Femur (tissue), 1 donor: ENCODE measurements around the gene PPFIA1.

Source experiments
- DNase-seq: peaks from one replicate; pipeline ENCODE4 v3.0.0-alpha.2; 2017

PPFIA1 gene

DNA sequence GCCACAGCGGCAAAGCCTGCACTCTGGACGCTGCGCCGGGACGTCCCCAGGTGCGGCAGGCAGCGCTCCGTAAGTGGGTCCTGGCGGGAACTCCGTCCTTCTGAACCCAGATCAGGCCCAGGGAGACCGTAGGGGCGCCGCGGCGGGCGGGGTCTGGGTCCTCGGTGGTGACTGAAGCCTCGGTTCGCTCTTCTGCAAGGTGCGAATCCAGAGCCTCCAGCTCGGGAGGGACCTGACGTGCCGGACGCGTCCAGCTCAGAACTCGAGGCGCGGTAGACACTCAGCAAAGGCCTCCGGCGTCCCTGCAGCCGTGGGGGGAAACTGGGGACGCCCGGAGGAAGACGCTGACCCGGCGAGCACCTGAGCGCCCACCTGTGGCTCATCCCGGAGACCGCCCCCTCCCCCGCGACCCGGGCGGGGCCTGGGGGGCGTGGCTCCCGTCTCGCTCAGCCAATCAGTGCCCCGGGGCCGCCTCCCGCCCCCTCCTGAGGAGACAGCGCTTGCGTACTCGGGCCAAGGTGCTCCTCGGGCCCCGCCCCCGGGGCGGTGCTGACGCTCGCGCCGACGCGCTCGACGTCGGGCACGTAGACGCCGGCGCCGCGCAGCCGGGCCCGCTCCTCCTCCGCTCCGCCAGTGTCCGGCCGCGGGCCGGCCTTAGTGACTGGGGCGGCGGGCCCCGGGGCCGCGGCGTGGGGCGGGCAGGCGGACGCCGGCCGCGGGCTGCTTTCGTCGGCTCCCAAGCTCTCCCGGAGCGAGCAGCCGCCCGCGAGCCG, at the start of gene PPFIA1:
TSS of gene PPFIA1 (plus strand) at position 587 of the 773 bp plus-strand sequence. CDS start 1,483 bp downstream, outside the sequence.
- peak; percentile 96 for DNase-seq

GRCh38 chr11:70220920-70221319, 49.6 kb upstream of the PPFIA1 start:
- DNase-seq: no peak

- no peak for DNase-seq
Observed at GRCh38 chr11:70225681-70226177, 44.8 kb upstream of the PPFIA1 start.

DNA sequence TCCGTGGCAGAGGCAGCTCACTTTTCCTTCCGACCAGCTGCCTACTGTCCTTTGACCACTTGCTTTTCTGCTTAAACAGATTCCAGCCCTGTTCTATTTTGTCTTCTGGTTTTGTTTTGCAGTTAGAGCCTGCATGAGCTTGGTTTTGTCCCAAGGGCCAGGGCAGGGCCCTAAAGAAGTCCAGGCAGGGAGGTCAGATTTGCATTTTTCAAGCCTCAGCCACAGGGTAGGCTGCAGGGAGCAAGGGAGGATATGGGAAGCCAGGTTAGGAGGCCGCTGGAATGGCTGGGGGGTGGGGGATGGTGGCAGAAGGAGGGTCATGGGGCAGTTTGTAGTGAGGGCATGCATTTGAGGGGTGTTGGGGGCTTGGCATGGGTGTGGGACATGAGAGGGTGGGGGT, 44.3 kb upstream of the PPFIA1 start:
- DNase-seq: no peak

- DNase-seq: no peak
Observed at GRCh38 chr11:70226967-70227366, 43.5 kb upstream of the PPFIA1 start.

DNA sequence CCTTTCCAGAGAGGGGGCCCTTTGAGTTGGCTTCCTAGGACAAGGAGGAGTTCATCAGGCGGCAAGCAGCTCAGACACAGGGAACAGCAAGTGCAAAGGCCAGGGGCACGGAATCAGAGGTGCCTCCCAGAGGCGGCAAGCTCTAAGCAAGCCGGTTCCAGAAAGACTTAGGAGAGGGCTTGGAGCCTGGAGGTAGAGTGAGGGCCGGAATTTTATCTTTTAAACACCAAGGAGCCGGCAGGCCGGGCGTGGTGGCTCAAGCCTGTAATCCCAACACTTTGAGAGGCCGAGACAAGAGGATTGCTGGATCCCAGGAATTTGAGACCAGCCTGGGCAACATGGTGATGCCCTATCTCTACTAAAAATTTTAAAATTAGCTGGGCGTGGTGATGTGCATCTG, 40.8 kb upstream of the PPFIA1 start:
- DNase-seq: no peak

- no peak for DNase-seq
Observed at GRCh38 chr11:70230151-70230839, 40.2 kb upstream of the PPFIA1 start.

DNA sequence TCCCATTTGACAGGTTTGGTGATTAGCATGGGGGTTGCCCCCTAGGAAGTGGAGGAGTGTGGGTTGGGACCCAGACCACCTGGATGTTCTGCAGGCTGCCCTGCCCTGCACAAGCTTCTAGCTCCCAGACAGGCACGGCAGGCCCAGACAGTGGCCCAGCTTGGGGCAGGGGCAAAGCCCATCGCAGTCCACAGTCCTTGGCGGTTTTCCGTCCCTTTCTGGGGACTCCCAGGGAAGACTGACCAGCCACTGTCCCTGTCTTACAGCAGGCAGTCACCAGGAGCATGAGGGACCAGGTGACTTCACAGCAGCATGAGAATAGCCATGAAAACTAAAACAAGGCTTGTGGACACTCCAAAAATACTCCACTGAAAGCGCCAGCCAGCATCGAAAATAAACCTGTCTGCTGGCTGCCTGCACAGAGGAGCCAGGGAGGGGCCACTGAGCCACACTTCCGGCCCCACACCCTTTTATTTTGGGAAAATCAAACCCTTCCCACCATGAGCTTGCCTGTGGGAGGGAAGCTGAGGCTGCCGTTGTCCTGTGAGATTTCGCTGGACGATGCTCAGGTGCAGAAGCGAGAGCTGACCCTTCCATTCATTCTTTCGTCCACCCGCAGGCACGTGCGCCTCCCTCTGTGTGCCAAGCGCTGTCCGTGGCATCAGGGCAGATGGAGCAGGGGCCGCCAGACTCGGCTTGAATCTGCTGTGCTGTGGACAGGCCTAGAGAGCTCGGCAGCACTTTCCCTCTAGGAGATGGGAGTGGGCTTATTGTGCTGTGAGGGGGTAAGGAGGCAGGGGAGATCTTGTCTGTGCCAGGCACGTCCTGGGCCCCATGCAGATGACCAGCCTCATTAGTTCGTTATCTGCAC, 39.4 kb upstream of the PPFIA1 start:
- no peak for DNase-seq

DNA sequence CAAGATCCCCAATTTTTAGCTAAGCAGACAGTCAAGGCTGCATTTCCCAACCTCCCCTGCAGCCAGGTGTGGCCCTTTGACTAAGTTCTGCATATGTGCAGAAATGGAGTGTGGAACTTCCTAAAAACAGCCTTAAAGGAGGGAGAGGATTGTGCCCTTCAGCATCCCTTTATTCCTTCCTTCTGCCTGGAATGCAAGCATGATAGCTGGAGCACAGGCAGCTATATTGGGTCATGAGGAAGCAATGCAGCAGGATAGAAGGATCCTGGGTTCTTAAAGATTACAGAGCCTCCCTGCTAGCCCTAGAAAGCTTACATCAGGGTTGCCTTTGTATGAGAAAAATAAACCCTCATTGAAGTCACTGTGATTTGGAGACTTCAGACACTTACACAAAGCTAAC, 37.5 kb upstream of the PPFIA1 start:
- no peak for DNase-seq

DNA sequence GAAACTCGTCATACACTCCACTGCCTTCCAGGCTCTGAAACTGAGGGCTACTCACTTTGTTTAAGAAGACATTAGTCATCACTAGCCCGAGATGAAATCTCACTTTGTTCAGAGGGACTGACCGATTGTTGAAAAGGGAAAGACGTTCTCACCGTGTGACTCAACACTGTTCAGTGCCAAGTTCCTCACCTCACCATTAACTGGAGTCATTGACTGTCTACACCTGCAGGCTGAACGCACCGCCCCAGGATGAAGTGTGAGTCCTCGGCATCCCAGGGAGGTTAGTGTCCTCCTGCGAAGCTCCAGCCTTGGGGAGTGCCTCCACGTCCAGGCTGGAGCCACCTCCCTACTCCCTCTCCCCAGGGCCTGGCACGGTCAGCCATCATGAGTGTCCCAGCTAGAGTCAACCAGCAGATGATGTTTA, 37.0 kb upstream of the PPFIA1 start:
- DNase-seq: no peak

DNA sequence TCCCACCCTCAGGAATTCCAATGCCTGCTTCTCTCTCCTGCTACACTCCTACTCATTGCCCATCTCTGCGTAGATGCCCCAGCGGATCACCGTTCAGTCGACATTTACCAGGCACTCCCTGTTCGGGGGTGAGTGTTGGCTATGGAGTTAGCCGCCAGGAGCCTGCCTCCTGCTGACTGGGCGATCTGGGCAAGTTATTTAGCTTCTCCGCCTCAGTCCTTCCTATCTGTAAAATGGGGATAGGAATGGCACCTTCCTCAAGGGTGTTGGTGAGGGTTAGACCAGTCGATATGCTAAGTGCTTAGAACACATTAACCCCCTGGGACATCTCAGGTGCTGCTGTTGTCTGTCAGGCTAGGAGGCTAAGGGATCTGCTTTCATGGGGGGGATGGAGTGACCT, 36.5 kb upstream of the PPFIA1 start:
- DNase-seq: no peak

DNA sequence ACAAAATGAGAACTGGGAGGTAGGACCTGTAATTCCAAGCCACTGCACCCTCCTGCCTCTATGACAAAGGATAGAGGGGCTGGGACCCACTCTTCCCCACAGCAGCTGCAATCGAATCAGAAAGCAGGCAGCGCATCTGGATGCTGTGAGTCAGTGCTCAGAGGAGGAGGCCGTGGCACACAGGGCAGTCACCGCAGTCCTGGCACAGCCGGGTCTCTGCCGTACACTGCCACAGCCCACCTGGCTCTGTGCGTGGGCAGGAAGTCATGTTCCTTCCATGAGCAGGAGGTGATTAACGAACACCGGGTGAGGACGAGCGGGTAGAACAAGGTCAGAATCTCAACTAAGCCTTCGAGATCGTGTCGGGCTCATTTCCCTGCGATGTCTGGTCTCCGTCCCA, 30.2 kb upstream of the PPFIA1 start:
- no peak for DNase-seq

DNA sequence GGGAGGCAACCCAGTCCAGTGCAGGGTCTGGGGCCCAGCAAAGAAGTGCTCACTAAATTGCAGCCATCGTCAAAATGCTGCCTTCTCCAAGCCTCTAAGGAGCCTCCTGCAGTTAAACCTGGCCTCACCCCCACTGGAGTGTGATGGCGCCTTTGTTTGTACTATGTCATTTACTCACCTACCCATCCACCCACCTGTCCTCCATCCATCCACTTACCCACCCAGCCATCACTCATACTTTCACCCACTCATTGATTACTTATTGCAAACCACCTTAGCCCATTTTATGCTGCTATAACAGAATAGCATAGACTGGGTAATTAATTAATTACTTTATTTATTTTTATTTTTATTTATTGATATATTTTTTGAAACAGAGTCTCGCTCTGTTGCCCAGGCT, 28.8 kb upstream of the PPFIA1 start:
- no peak for DNase-seq

DNA sequence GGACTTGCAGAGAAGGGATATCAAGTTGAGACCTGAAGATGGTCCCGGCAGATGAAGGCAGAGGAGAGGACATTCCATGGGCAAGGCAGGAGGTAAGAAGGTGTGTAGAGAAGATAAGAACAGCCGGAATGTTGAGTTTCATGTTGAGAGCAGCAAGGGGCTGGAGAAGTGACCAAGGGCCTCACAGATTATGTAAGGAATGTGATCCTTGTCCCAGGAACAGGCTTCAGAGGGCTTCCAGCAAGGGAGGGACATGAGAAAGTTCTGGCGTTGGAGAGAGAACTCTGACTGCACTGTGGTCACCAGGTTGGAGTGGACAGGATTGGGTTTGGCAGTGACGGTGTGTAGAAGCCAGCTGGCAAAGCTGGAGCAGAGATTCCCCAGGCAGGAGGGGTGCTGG, 27.6 kb upstream of the PPFIA1 start:
- no peak for DNase-seq

DNA sequence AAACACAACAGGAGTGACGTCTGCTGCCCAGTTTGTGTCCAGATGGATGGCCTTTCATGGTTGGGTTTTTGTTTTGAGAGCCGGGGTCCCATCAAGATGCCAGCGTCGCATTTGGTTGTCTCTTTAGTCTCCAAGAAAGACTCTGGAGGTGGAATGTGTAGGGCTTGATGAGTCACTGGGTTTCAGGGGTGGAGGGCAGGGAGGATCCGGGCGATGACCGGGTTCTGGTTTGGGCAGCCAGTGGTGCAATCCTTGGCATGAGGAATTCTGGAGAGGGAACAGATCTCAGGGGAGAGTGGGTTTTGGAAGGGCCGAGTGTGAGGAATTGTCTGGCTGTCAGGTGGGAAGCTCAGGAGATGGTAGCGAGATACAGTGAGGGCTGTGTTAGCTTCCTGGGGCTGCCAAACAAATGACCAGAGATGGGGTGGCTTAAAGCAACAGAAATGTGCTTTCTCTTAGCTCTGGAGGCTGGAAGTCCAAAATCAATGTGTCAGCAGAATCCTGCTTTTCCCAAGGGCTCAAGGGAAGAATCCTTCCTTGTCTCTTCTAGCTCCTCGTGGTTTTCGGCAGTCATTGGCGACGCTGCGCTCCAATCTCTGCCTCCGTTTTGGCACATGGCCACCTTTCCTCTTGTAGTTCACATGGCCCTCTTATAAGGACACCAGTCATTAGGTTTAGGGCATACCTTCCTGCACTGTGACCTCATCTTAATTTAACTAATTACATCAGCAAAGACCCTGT, 26.4 kb upstream of the PPFIA1 start:
- DNase-seq: no peak

DNA sequence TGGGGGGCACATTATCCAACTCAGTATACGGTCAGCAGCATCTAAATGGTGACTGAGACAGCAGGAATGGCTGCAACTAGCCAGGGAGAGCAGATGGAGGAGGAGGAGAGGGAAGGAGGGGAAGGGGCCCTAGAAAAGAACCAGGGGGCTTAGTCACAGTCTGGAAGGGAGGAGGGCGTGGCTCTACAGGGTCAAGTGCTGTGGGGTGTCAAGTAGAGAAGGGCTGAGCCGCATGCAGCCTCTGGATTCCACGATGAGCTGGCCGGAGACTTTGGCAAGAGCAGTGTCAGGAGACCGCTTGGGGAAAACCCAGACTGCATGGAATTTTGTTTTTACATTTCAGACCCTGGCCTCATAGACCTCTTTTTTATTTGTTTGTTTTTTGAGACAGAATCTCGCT, 25.8 kb upstream of the PPFIA1 start:
- DNase-seq: no peak

DNA sequence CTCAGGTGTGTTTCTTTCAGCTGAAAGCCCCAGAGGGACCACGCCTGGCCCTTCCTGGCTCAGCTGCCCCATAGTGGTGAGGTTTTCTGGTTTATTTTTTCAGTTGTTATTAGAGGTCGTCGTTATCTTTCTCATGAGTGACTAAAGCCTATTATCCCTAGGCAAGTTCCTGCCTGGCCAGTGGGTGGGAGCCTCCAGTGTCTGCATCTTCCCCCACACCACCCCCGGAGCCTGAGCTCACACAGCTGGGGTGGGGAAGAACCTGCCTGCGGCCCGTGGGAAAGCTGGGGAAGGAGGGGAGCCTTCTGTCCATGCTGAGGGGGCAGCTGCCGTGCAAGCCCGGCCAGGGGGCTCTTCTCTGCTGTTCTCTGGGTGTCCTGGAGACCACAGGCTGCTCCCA, 24.3 kb upstream of the PPFIA1 start:
- DNase-seq: no peak

DNA sequence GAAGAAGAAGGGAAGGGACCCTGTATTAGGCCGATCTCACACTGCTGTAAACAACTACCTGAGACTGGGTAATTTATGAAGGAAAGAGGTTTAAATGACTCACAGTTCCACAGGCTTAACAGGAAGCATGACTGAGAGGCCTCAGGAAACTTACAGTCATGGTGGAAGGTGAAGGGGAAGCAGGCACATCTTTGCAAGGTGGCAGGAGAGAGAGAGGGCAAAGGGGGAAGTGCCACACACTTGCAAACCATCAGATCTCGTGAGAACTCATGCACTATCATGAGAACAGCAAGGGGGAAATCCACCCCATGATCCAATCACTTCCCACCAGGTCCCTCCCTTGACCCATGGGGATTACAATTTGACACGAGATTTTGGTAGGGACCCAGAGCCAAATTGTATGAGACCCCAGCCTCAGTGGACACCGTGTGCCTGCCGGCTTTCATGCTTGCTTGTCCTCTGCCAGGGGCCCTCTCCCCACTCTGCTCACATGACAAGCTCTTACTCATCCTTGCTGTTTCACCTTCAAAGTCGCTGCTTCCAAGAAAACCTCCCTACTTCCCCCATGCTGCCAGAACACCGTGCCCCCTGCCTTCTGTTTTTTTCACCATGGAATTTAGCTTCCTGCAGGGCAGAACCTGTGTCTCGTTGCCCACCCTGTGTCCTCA, 23.3 kb upstream of the PPFIA1 start:
- no peak for DNase-seq

GRCh38 chr11:70247710-70248072, 22.8 kb upstream of the PPFIA1 start:
- DNase-seq: no peak

DNA sequence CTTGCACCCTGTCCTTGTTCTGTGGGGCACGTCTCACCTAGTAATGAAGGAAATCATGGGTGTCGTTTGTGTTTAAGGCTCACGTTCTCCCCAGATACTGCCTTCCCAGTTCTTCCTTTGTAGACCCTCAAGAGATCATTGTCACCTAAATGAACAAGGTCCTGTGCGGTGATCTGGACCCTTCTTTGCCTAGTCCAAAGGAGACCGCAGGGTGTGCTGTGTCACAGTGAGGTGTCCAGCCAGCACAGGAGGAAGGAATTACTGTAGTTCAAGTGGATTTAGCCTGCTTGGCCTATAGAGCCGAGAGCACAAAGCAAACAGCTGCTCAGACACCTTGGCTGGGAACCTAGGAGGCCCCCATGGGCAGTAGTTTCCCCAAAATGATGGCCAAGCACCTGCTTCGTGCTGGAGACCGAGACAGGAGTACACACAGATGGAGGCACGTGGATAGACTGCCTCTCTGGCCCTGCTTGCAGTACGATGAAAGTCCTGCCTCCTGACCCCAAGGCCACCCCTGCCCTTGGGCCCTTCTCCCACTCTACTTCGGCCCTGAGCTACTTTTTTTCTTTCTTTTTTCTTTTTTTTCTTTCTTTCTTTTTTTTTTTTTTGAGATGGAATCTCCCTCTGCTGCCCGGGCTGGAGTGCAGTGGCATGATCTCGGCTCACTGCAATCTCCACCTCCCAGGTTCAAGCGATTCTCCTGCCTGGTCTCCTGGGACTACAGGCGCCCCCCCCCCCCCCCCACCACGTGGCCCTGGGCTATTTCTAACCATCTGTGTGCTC, 19.4 kb upstream of the PPFIA1 start:
- DNase-seq: peak; percentile 83

- DNase-seq: no peak
Observed at GRCh38 chr11:70251659-70252321, 18.7 kb upstream of the PPFIA1 start.
